Measurements from ENCODE around the gene ACACA. TPM values are rescaled to one million over a fixed set of nuclear protein-coding genes. Genes with fewer than 3 reads are reported as not detected.

Gene ACACA
- total and polyA plus RNA-seq, 9 of the 15 experiments (the other 6 are each of a cell fraction or from before 2014, with no cell fraction given) = 35.9 to 135 (median 88.4) TPM

- TF ChIP-seq E2F1 (CRISPR knock-in tag; IDR thresholded peaks at IDR 0.05) (no peak), ZNF586 (CRISPR knock-in tag; conservative IDR thresholded peaks at IDR 0.05) (no peak), NFATC3 (IDR thresholded peaks at IDR 0.05) (no peak), ZNF436 (CRISPR knock-in tag; IDR thresholded peaks at IDR 0.05) (no peak), ZKSCAN1 (IDR thresholded peaks at IDR 0.05; ENCODE audit: low read depth, low read length) (no peak), PCBP2 (IDR thresholded peaks at IDR 0.05; ENCODE audit: low read depth, low read length, poor library complexity, severe bottlenecking) (no peak), THRB (CRISPR knock-in tag; conservative IDR thresholded peaks at IDR 0.05) (no peak), SAFB (IDR thresholded peaks at IDR 0.05; ENCODE audit: borderline replicate concordance, low read depth, low read length) (no peak), PHB (CRISPR knock-in tag; IDR thresholded peaks at IDR 0.05) (no peak), ESRRB (CRISPR knock-in tag; IDR thresholded peaks at IDR 0.05; ENCODE audit: borderline replicate concordance) (no peak), NRF1 (conservative IDR thresholded peaks at IDR 0.05 in 1 of 2, IDR thresholded peaks at IDR 0.05 in 1 of 2) (0 out of 4 replicates have a peak, but pooled peaks have one; percentile 32 to 37), SMARCE1 (IDR thresholded peaks at IDR 0.05) (no peak), BCLAF1 (IDR thresholded peaks at IDR 0.05; ENCODE audit: borderline replicate concordance in 1 of 2, control insufficient read depth in 1 of 2, low read depth in 2 of 2, low read length in 1 of 2) (no peak)
- TF ChIP-seq, protein P1, sequence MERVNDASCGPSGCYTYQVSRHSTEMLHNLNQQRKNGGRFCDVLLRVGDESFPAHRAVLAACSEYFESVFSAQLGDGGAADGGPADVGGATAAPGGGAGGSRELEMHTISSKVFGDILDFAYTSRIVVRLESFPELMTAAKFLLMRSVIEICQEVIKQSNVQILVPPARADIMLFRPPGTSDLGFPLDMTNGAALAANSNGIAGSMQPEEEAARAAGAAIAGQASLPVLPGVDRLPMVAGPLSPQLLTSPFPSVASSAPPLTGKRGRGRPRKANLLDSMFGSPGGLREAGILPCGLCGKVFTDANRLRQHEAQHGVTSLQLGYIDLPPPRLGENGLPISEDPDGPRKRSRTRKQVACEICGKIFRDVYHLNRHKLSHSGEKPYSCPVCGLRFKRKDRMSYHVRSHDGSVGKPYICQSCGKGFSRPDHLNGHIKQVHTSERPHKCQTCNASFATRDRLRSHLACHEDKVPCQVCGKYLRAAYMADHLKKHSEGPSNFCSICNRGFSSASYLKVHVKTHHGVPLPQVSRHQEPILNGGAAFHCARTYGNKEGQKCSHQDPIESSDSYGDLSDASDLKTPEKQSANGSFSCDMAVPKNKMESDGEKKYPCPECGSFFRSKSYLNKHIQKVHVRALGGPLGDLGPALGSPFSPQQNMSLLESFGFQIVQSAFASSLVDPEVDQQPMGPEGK (CRISPR knock-in tag; IDR thresholded peaks at IDR 0.05; ENCODE audit: borderline replicate concordance) = no peak
- TF ChIP-seq, protein P2, sequence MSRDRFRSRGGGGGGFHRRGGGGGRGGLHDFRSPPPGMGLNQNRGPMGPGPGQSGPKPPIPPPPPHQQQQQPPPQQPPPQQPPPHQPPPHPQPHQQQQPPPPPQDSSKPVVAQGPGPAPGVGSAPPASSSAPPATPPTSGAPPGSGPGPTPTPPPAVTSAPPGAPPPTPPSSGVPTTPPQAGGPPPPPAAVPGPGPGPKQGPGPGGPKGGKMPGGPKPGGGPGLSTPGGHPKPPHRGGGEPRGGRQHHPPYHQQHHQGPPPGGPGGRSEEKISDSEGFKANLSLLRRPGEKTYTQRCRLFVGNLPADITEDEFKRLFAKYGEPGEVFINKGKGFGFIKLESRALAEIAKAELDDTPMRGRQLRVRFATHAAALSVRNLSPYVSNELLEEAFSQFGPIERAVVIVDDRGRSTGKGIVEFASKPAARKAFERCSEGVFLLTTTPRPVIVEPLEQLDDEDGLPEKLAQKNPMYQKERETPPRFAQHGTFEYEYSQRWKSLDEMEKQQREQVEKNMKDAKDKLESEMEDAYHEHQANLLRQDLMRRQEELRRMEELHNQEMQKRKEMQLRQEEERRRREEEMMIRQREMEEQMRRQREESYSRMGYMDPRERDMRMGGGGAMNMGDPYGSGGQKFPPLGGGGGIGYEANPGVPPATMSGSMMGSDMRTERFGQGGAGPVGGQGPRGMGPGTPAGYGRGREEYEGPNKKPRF (IDR thresholded peaks at IDR 0.05; ENCODE audit: low read depth, low read length) = no peak
These were observed 272.6 kb downstream of the ACACA start (continued) for GRCh38 chr17:37134050-37134449.

Data from K562 (cell line).